ENCODE results near the gene MTHFD2L. TPM values are rescaled to one million over a fixed set of nuclear protein-coding genes. Genes with fewer than 3 reads are reported as not detected.

The MTHFD2L gene
- total and polyA plus RNA-seq, 2 of the 8 experiments (the other 6 are each of a cell fraction or from before 2014, with no cell fraction given) = 5.4 to 15.0 TPM

DNA sequence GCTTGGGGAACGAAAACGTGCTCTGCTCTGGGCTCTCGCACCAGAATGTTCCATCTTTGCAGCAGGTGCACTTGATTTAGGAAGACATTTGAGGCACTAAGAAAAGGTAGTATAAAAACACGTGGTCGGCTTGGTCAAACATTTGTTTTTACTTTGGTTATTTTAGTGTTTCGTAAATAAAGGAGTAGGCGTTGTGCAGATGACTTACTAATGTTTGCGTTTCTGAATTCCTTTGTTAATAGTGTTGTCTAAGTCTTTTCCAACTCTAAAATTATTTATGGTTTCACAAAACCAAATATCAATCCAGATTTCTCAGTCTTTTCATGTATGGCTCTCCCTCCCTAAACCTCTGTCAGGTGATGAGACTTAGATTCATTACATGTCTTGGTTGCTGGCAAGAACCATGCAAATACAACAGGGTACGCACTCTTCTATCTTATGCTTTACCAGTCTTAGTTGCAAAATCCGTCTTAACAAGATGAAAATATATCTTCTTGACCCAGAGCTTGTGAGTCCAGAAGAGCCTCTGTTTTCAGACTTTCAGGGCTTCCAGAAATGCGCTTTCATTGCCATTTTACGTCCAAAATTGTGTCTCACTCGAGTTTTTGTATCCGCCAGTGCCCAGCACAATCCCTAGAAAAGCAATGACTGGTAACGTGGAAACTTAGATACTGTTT lies 686 bp downstream of the MTHFD2L start:
- H3K27ac ChIP-seq (ENCODE audit: low read depth, low read length) = no peak overlapping the region; the same call in 1 of the 2 replicates
- no peak overlapping the region for H3K14ac ChIP-seq (ENCODE audit: insufficient read length)
- peaks cover 0 to 4% (median 2%) of the 10 kb centered on the region in 4 experiments; a peak in 2 of 7 replicates for H3K4me1 ChIP-seq (replicated peaks in 1 of 4; ENCODE audit: control insufficient read depth in 3 of 4, insufficient read depth in 4 of 4, low read length in 3 of 4)

More for the DNA sequence above, 686 bp downstream of the MTHFD2L start:
- Histone ChIP-seq H4K20me1 (replicated peaks in 1 of 2; ENCODE audit: control insufficient read depth in 1 of 2, insufficient read depth in 2 of 2, low read length in 2 of 2) (peaks cover 0 to 2% of the 10 kb centered on the region in 2 experiments), H2BK20ac (ENCODE audit: low read length) (no peak overlapping the region), H3K56ac (replicated peaks; ENCODE audit: insufficient read length, low read depth, low read length) (peak overlapping the region; percentile 19), H3K79me1 (ENCODE audit: low read depth, low read length) (no peaks in the 10 kb centered on the region), H2AK5ac (ENCODE audit: low read depth, low read length) (no peak overlapping the region), H3K23ac (ENCODE audit: insufficient read length) (no peak overlapping the region), H3K79me2 (ENCODE audit: control insufficient read depth in 1 of 2, insufficient read depth in 2 of 2, low read length in 2 of 2) (peaks cover 0 to 58% of the 10 kb centered on the region in 2 experiments; a peak in 3 of 4 replicates), H3K4ac (replicated peaks; ENCODE audit: insufficient read length, low read depth, low read length) (no peak overlapping the region), H3K9ac (replicated peaks in 1 of 4; ENCODE audit: extremely low read depth in 1 of 4, low read depth in 3 of 4, low read length in 3 of 4) (peak overlapping the region; percentile 41 to 94 (median 74)), H3K23me2 (ENCODE audit: low read depth, low read length) (0 out of 2 replicates have a peak, but pooled peaks cover 4% of the 10 kb centered on the region), H3K27me3 (replicated peaks in 1 of 4; ENCODE audit: control insufficient read depth in 3 of 4, extremely low read depth in 1 of 4, insufficient read depth in 3 of 4, low read length in 3 of 4) (no peaks in the 10 kb centered on the region), H3K9me3 (ENCODE audit: insufficient read depth in 2 of 2, low read depth in 1 of 2, low read length in 1 of 2) (no peaks in the 10 kb centered on the region), H2BK12ac (ENCODE audit: low read depth, low read length) (no peak overlapping the region), H2AFZ (ENCODE audit: low read length) (no peak overlapping the region), H3K18ac (ENCODE audit: extremely low read depth, low read length) (peak overlapping the region; percentile 43), H3K4me2 (ENCODE audit: insufficient read depth in 1 of 2, low read depth in 2 of 2, low read length in 2 of 2) (peak overlapping the region; percentile 75 to 78), H3K36me3 (ENCODE audit: control insufficient read depth in 2 of 4, insufficient read depth in 4 of 4, low read length in 3 of 4) (peaks cover 0 to 18% (median 0%) of the 10 kb centered on the region in 4 experiments; a peak in 3 of 8 replicates), H2BK5ac (ENCODE audit: low read depth, low read length) (no peak overlapping the region), H4K5ac (ENCODE audit: insufficient read length, low read depth, low read length) (peak overlapping the region; percentile 2), H2BK120ac (replicated peaks; ENCODE audit: low read depth, low read length) (no peak overlapping the region), H4K8ac (ENCODE audit: extremely low read depth, insufficient read depth, low read length) (peak overlapping the region; percentile 84; the same call in 1 of the 2 replicates), H4K91ac (replicated peaks; ENCODE audit: insufficient read length, low read length) (no peak overlapping the region), H2BK15ac (ENCODE audit: low read length) (no peak overlapping the region), H3K4me3 (ENCODE audit: extremely low read depth in 1 of 4, insufficient read depth in 2 of 4, low read depth in 3 of 4, low read length in 4 of 4) (peak overlapping the region; percentile 72 to 82 (median 78))
- TF ChIP-seq, protein P1, sequence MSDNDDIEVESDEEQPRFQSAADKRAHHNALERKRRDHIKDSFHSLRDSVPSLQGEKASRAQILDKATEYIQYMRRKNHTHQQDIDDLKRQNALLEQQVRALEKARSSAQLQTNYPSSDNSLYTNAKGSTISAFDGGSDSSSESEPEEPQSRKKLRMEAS (IDR thresholded peaks at IDR 0.05) = peak; percentile 51
- no peak for TF ChIP-seq CBX8 (IDR thresholded peaks at IDR 0.05; ENCODE audit: borderline replicate concordance, low read depth, low read length)
- DNase-seq (ENCODE audit: low read depth in 1 of 2, low spot score in 2 of 2) (no peak), FAIRE-seq (no peak)
- 19% methylated on average over 15 of the region's 15 CpGs; no CpG with 5 or more reads in 1 of the 2 experiments for WGBS, 2 experiments (ENCODE audit: extremely low coverage in 1 of 2, insufficient coverage in 1 of 2, insufficient read length in 1 of 2, insufficient replicate concordance in 2 of 2, low coverage in 1 of 2, low lambda C conversion rate in 2 of 2, missing lambda C conversion rate in 1 of 2)
- ChIA-PET POLR2A (ENCODE audit: partially characterized antibody) (interaction anchor here (1.7 kb wide), 1 partner anchor 10 kb away, joined by 6 read pairs; no protein-coding TSS in a partner anchor), CTCF (ENCODE audit: partially characterized antibody) (interaction anchor here (0.7 to 1.8 kb wide), 2 partner anchors 31 to 191 kb away, joined by 3 to 4 read pairs; no protein-coding TSS in a partner anchor)

Measured in H1 (cell line).